Calu3 (cell line): ENCODE data around the gene CXCL1. TPM values are rescaled to one million over a fixed set of nuclear protein-coding genes. Genes with fewer than 3 reads are reported as not detected.

Source experiments
- BruUV-seq: library from RNA; stranded (reverse); fragments of 400-500 nt; replicated peaks from 2 replicates; lab custom pipeline; 2021; lab: Mats Ljungman, UMichigan
- CTCF ChIA-PET: fragments of 300-600 bp; sonication (Branson Sonifier 250); formaldehyde crosslinking; loops from one replicate; lab custom pipeline; 2022; ENCODE audit warnings: antibody characterized with exemption; lab: Charles Lee
- DNase-seq: peaks from one replicate; pipeline ENCODE4 v3.0.0; 2022
- H3K27ac Mint-ChIP-seq: one replicate; pipeline ENCODE4 v1.8.0; 2022; ENCODE audit warnings: mixed read lengths; ENCODE audit not compliant: unreplicated experiment
- H3K27me3 Mint-ChIP-seq: one replicate; pipeline ENCODE4 v1.8.0; 2022; ENCODE audit warnings: mixed read lengths; ENCODE audit not compliant: unreplicated experiment
- H3K36me3 Mint-ChIP-seq: one replicate; pipeline ENCODE4 v1.8.0; 2022; ENCODE audit warnings: mild to moderate bottlenecking, moderate library complexity, mixed read lengths; ENCODE audit not compliant: insufficient read depth, unreplicated experiment
- H3K4me1 Mint-ChIP-seq: one replicate; pipeline ENCODE4 v1.8.0; 2022; ENCODE audit warnings: mild to moderate bottlenecking, low read depth, mixed read lengths; ENCODE audit not compliant: unreplicated experiment
- H3K4me3 Mint-ChIP-seq: one replicate; pipeline ENCODE4 v1.8.0; 2022; ENCODE audit warnings: mild to moderate bottlenecking, low read depth, moderate library complexity, mixed read lengths; ENCODE audit not compliant: unreplicated experiment
- H3K9me3 Mint-ChIP-seq: one replicate; pipeline ENCODE4 v1.8.0; 2022; ENCODE audit warnings: low read depth, mixed read lengths; ENCODE audit not compliant: unreplicated experiment
- CTCF ChIP-seq: fragments of 200-600 bp; IDR thresholded peaks from one replicate; pipeline ENCODE4 v1.8.0; 2022; ENCODE audit warnings: antibody characterized with exemption; ENCODE audit not compliant: unreplicated experiment
- intact Hi-C: fragments of 100-400 bp; cut with micrococcal nuclease; formaldehyde crosslinking; loops from one replicate; pipeline ENCODE4 v1.10.0; 2022; ENCODE audit not compliant: unreplicated experiment
- total RNA-seq: library from RNA; stranded (reverse); gene quantifications from 2 replicates; pipeline ENCODE4 v1.2.3, GENCODE V29; 2022

The CXCL1 gene
- total RNA-seq, 1 experiment from 2014 or later = 414 TPM

- CTCF ChIA-PET = interaction anchor here (0.6 kb wide), 1 partner anchor 42 kb away, joined by 3 read pairs; no protein-coding TSS in a partner anchor
- DNase-seq = no peak
- BruUV-seq = no TSS peak
- Mint-ChIP-seq H3K4me1 (no peaks in the 10 kb centered on the region), H3K9me3 (no peaks in the 10 kb centered on the region), H3K4me3 (no peak overlapping the region), H3K27me3 (no peaks in the 10 kb centered on the region), H3K27ac (no peak overlapping the region), H3K36me3 (no peaks in the 10 kb centered on the region)
- intact Hi-C loops = loop anchor here (10.0 kb wide), 1 partner anchor 272 kb away; no protein-coding TSS in a partner anchor
- TF ChIP-seq CTCF = no peak
Measured at GRCh38 chr4:73862322-73862721, 6.9 kb upstream of the CXCL1 start.

GRCh38 chr4:73864365-73864764 lies 4.8 kb upstream of the CXCL1 start:
- peaks cover 8% of the 10 kb centered on the region for H3K4me1 Mint-ChIP-seq
- intact Hi-C loops = loop anchor here (2.0 to 10.0 kb wide), 2 partner anchors 26 to 270 kb away; no protein-coding TSS in a partner anchor
- BruUV-seq = no TSS peak

GRCh38 chr4:73864961-73865360 lies 4.2 kb upstream of the CXCL1 start:
- Mint-ChIP-seq H3K36me3 (peaks cover 22% of the 10 kb centered on the region), H3K4me3 (peak overlapping the region; percentile 19), H3K9me3 (no peaks in the 10 kb centered on the region), H3K27me3 (no peaks in the 10 kb centered on the region), H3K27ac (no peak overlapping the region), H3K4me1 (peaks cover 8% of the 10 kb centered on the region)
- TF ChIP-seq CTCF = no peak
- CTCF ChIA-PET = interaction anchor here (0.7 to 1.2 kb wide), 9 partner anchors 9 to 270 kb away, joined by 3 to 12 read pairs (median 5); partner anchors contain the start of gene CXCL8
- no peak for DNase-seq
- intact Hi-C loops = loop anchor here (2.0 to 10.0 kb wide), 3 partner anchors 26 to 270 kb away; no protein-coding TSS in a partner anchor
- BruUV-seq = no TSS peak

More at GRCh38 chr4:73864365-73864764, 4.8 kb upstream of the CXCL1 start:
- CTCF ChIA-PET = interaction anchor here (0.7 to 1.2 kb wide), 9 partner anchors 8 to 270 kb away, joined by 3 to 12 read pairs (median 5); partner anchors contain the start of gene CXCL8
- no peak overlapping the region for H3K4me3 Mint-ChIP-seq
- no peaks in the 10 kb centered on the region for H3K9me3 Mint-ChIP-seq
- peaks cover 16% of the 10 kb centered on the region for H3K36me3 Mint-ChIP-seq
- H3K27me3 Mint-ChIP-seq = no peaks in the 10 kb centered on the region
- TF ChIP-seq CTCF = peak; percentile 68
- peak; percentile 43 for DNase-seq
- no peak overlapping the region for H3K27ac Mint-ChIP-seq

- DNase-seq = no peak
- H3K4me3 Mint-ChIP-seq = no peak overlapping the region
- no TSS peak for BruUV-seq
- no peaks in the 10 kb centered on the region for H3K9me3 Mint-ChIP-seq
- no peak for TF ChIP-seq CTCF
- no peaks in the 10 kb centered on the region for H3K27me3 Mint-ChIP-seq
- intact Hi-C loops = loop anchor here (1.0 to 10.0 kb wide), 6 partner anchors 27 to 269 kb away; no protein-coding TSS in a partner anchor
- H3K36me3 Mint-ChIP-seq = peaks cover 28% of the 10 kb centered on the region
- H3K4me1 Mint-ChIP-seq = peaks cover 8% of the 10 kb centered on the region
- CTCF ChIA-PET = no interaction called here
- no peak overlapping the region for H3K27ac Mint-ChIP-seq
Measured at GRCh38 chr4:73865431-73866096, 3.6 kb upstream of the CXCL1 start.
